ENCODE results near the gene LYPD6B.

DNA sequence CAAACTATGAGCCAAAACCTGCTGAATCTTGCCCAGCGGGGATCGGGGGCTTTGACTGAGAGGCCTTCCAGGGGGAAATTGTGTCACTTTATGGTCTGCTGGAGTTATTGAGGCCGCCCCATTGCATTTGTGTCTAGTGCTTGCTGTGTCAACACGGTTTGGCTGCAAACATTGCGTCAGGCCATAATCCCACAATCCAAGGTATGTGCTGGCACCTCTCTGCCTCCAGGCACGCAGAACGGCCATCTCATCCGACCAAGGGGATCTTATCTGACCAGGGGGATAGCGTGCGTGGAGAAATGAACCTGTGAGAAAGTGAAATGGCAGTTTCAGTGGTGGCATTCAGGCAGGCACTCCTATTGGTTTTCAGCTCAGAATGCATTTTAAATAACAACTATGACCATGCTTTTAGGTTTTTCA, 18.1 kb upstream of the LYPD6B start:
- TF ChIP-seq, protein P1, sequence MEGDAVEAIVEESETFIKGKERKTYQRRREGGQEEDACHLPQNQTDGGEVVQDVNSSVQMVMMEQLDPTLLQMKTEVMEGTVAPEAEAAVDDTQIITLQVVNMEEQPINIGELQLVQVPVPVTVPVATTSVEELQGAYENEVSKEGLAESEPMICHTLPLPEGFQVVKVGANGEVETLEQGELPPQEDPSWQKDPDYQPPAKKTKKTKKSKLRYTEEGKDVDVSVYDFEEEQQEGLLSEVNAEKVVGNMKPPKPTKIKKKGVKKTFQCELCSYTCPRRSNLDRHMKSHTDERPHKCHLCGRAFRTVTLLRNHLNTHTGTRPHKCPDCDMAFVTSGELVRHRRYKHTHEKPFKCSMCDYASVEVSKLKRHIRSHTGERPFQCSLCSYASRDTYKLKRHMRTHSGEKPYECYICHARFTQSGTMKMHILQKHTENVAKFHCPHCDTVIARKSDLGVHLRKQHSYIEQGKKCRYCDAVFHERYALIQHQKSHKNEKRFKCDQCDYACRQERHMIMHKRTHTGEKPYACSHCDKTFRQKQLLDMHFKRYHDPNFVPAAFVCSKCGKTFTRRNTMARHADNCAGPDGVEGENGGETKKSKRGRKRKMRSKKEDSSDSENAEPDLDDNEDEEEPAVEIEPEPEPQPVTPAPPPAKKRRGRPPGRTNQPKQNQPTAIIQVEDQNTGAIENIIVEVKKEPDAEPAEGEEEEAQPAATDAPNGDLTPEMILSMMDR (IDR thresholded peaks at IDR 0.05 in 8 of 11, conservative IDR thresholded peaks at IDR 0.05 in 3 of 11) = no peak
- TF ChIP-seq POLR2A (IDR thresholded peaks at IDR 0.05) = no peak

Data from spleen (tissue), 7 donors.